H9 (cell line): ENCODE data around the gene ECHDC3. TPM values are rescaled to one million over a fixed set of nuclear protein-coding genes. Genes with fewer than 3 reads are reported as not detected.

Source experiments
- DNase-seq: peaks from one replicate; pipeline ENCODE4 v3.0.0-alpha.2; 2017
- H2AFZ ChIP-seq: one replicate; pipeline ENCODE4 v1.6.1; 2013; ENCODE audit warnings: mild to moderate bottlenecking, low read length, control low read depth, moderate library complexity
- H2AK5ac ChIP-seq: 2 replicates; pipeline ENCODE4 v1.6.1; 2013; ENCODE audit warnings: low read length, control low read depth, mixed read lengths; ENCODE audit not compliant: insufficient read length
- H2BK120ac ChIP-seq: one replicate; pipeline ENCODE4 v1.6.1; 2013; ENCODE audit warnings: low read depth, mild to moderate bottlenecking, low read length, control low read depth, inconsistent platforms; ENCODE audit not compliant: poor library complexity, severe bottlenecking
- H2BK12ac ChIP-seq: 2 replicates; pipeline ENCODE4 v1.6.1; 2013; ENCODE audit warnings: low read length, control low read depth, mixed read lengths, low read depth; ENCODE audit not compliant: insufficient read length
- H2BK15ac ChIP-seq: 2 replicates; pipeline ENCODE4 v1.6.1; 2013; ENCODE audit warnings: low read depth, low read length, control low read depth
- H2BK20ac ChIP-seq: one replicate; pipeline ENCODE4 v1.6.1; 2013; ENCODE audit warnings: low read depth, mild to moderate bottlenecking, low read length, control low read depth, inconsistent platforms; ENCODE audit not compliant: poor library complexity, severe bottlenecking
- H2BK5ac ChIP-seq: 2 replicates; pipeline ENCODE4 v1.6.1; 2013; ENCODE audit warnings: low read length, control low read depth, mixed read lengths; ENCODE audit not compliant: insufficient read length
- H3K14ac ChIP-seq: 2 replicates; pipeline ENCODE4 v1.6.1; 2013; ENCODE audit warnings: low read length, control low read depth; ENCODE audit not compliant: insufficient read depth
- H3K18ac ChIP-seq: 2 replicates; pipeline ENCODE4 v1.6.1; 2013; ENCODE audit warnings: low read depth, mild to moderate bottlenecking, mixed read lengths, low read length, control low read depth; ENCODE audit not compliant: insufficient read length
- H3K23ac ChIP-seq: 2 replicates; pipeline ENCODE4 v1.6.1; 2013; ENCODE audit warnings: low read length, control low read depth, mixed read lengths, low read depth; ENCODE audit not compliant: insufficient read length
- H3K23me2 ChIP-seq: 2 replicates; pipeline ENCODE4 v1.6.1; 2013; ENCODE audit warnings: low read depth, mild to moderate bottlenecking, mixed read lengths, low read length, control low read depth; ENCODE audit not compliant: insufficient read length, poor library complexity, severe bottlenecking
- H3K27ac ChIP-seq: 2 replicates; pipeline ENCODE4 v1.5.1; 2013; ENCODE audit warnings: low read length, control low read depth, mixed read lengths, low read depth; ENCODE audit not compliant: insufficient read length
- H3K27me3 ChIP-seq: 2 replicates; pipeline ENCODE4 v1.6.1; 2013; ENCODE audit warnings: low read length, control low read depth, inconsistent platforms; ENCODE audit not compliant: insufficient read depth
- H3K4ac ChIP-seq: 2 replicates; pipeline ENCODE4 v1.6.1; 2013; ENCODE audit warnings: low read depth, mild to moderate bottlenecking, control low read depth, inconsistent platforms, low read length, moderate library complexity
- H3K4me1 ChIP-seq: 2 replicates; pipeline ENCODE4 v1.6.1; 2013; ENCODE audit warnings: low read length, control low read depth, inconsistent platforms; ENCODE audit not compliant: insufficient read depth
- H3K4me2 ChIP-seq: 2 replicates; pipeline ENCODE4 v1.6.1; 2013; ENCODE audit warnings: low read length, control low read depth, mixed read lengths; ENCODE audit not compliant: insufficient read length, insufficient read depth
- H3K56ac ChIP-seq: 2 replicates; pipeline ENCODE4 v1.6.1; 2013; ENCODE audit warnings: low read depth, mild to moderate bottlenecking, mixed read lengths, low read length, control low read depth; ENCODE audit not compliant: insufficient read length
- H3K79me1 ChIP-seq: 2 replicates; pipeline ENCODE4 v1.6.1; 2013; ENCODE audit warnings: low read depth, mild to moderate bottlenecking, moderate library complexity, low read length, control low read depth, inconsistent platforms; ENCODE audit not compliant: insufficient read depth, poor library complexity, severe bottlenecking
- H3K79me2 ChIP-seq: 2 replicates; pipeline ENCODE4 v1.6.1; 2013; ENCODE audit warnings: low read length, control low read depth, inconsistent platforms; ENCODE audit not compliant: insufficient read depth
- H3K9ac ChIP-seq: 2 replicates; pipeline ENCODE4 v1.6.1; 2013; ENCODE audit warnings: low read length, control low read depth, mixed read lengths; ENCODE audit not compliant: insufficient read length; ENCODE audit errors: extremely low read depth
- H3K9me3 ChIP-seq: one replicate; pipeline ENCODE4 v1.6.1; 2013; ENCODE audit warnings: low read depth, low read length, inconsistent platforms; ENCODE audit not compliant: control insufficient read depth
- H3T11ph ChIP-seq: one replicate; pipeline ENCODE4 v1.6.1; 2013; ENCODE audit warnings: mild to moderate bottlenecking, low read length, control low read depth, inconsistent platforms
- H4K20me1 ChIP-seq: one replicate; pipeline ENCODE4 v1.6.1; 2013; ENCODE audit not compliant: control insufficient read depth, insufficient read length, insufficient read depth
- H4K5ac ChIP-seq: 2 replicates; pipeline ENCODE4 v1.6.1; 2013; ENCODE audit warnings: low read depth, mild to moderate bottlenecking, mixed read lengths, low read length, control low read depth; ENCODE audit not compliant: insufficient read length
- H4K8ac ChIP-seq: replicated peaks from 2 replicates; pipeline ENCODE4 v1.6.1; 2013; ENCODE audit warnings: low read length, control low read depth, mixed read lengths, low read depth; ENCODE audit not compliant: insufficient read length
- H4K91ac ChIP-seq: 2 replicates; pipeline ENCODE4 v1.6.1; 2013; ENCODE audit warnings: low read depth, mild to moderate bottlenecking, moderate library complexity, mixed read lengths, low read length, control low read depth; ENCODE audit not compliant: insufficient read length
- H3K27ac Mint-ChIP-seq, 3 experiments: 2 replicates in 2 of 3; 3 replicates in 1 of 3; pipeline ENCODE4 v1.8.0; 2020 to 2021; ENCODE audit warnings: mixed read lengths in 3 of 3, mild to moderate bottlenecking in 1 of 3, moderate library complexity in 1 of 3
- H3K27me3 Mint-ChIP-seq: 2 replicates; pipeline ENCODE4 v1.8.0; 2021; ENCODE audit warnings: low read depth, mild to moderate bottlenecking, moderate library complexity, mixed read lengths
- H3K36me3 Mint-ChIP-seq, 3 experiments: 2 replicates in 2 of 3; 3 replicates in 1 of 3; pipeline ENCODE4 v1.8.0; 2020 to 2021; ENCODE audit warnings: low read depth in 3 of 3, mixed read lengths in 3 of 3; ENCODE audit not compliant: insufficient read depth in 1 of 3
- H3K4me1 Mint-ChIP-seq, 2 experiments: 2 replicates each; pipeline ENCODE4 v1.8.0; 2020; ENCODE audit warnings: mixed read lengths in 2 of 2
- H3K4me3 Mint-ChIP-seq, 2 experiments: 2 replicates in 1 of 2; 3 replicates in 1 of 2; pipeline ENCODE4 v1.8.0; 2020 to 2021; ENCODE audit warnings: mild to moderate bottlenecking in 2 of 2, mixed read lengths in 2 of 2, moderate library complexity in 1 of 2
- H3K9me3 Mint-ChIP-seq, 2 experiments: 2 replicates in 1 of 2; 3 replicates in 1 of 2; pipeline ENCODE4 v1.8.0; 2020; ENCODE audit warnings: mild to moderate bottlenecking in 2 of 2, mixed read lengths in 2 of 2, moderate library complexity in 1 of 2
- CTCF ChIP-seq: fragments of 200-600 bp; sonication (generic); conservative IDR thresholded peaks from 3 replicates; pipeline ENCODE4 v1.8.0; 2021; ENCODE audit warnings: antibody characterized with exemption, mild to moderate bottlenecking
- WGBS: extraction: QIAGEN DNeasy Blood & Tissue Kit; methylation state at CpG from one replicate; pipeline ENCODE4 v1.1.7; 2013; ENCODE audit warnings: missing lambda C conversion rate, low lambda C conversion rate, mixed read lengths; ENCODE audit not compliant: insufficient read length; ENCODE audit errors: extremely low coverage; 5-methylcytosine and 5-hydroxymethylcytosine counted together
- total RNA-seq: library from RNA; stranded (reverse); gene quantifications from 2 replicates; pipeline ENCODE4 v1.2.1, GENCODE V29; 2021

Gene ECHDC3
- total RNA-seq, 1 experiment from 2014 or later, result 9.3 TPM

DNA sequence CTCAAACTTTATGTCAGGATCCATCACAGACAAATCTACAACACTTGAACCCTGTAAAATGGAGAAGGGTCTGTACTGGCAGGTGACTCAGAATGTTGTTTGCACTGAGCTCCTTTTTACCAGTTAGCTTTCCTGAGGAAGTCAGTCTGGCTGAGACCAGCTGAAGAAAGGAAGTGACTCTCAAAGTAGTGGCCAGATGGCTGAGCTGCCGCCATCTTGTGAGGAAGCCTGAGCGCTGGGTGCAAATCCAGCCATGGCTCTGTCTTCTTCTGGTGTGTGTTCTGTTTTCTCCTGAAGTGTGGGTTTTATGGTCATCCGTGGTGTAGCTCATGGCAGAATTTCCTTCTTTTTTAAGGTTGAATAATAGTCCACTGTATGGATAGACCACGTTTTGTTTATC, 25.5 kb upstream of the ECHDC3 start:
- WGBS, result no CpG with 5 or more reads among the region's 4 CpGs
- no peak overlapping the region for H2BK120ac ChIP-seq
- no peak overlapping the region for H3K14ac ChIP-seq
- no peaks in the 10 kb centered on the region for H3K4me1 ChIP-seq
- no peaks in the 10 kb centered on the region; the same call in 1 of the 2 replicates for H3K27me3 Mint-ChIP-seq
- no peak overlapping the region for H3K56ac ChIP-seq
- H3K36me3 Mint-ChIP-seq, result peaks cover 0 to 3% (median 0%) of the 10 kb centered on the region in 3 experiments; a peak in 1 of 7 replicates
- H4K91ac ChIP-seq, result no peak overlapping the region
- H3K79me2 ChIP-seq, result no peaks in the 10 kb centered on the region
- no peak overlapping the region for H2BK20ac ChIP-seq
- H3K23ac ChIP-seq, result no peak overlapping the region
- H2BK12ac ChIP-seq, result no peak overlapping the region
- H3K79me1 ChIP-seq, result no peaks in the 10 kb centered on the region
- H3K4me3 Mint-ChIP-seq, result no peak overlapping the region
- H3K4me1 Mint-ChIP-seq, result peaks cover 3 to 7% of the 10 kb centered on the region in 2 experiments; a peak in 1 of 4 replicates
- no peaks in the 10 kb centered on the region for H3K27me3 ChIP-seq
- H2AK5ac ChIP-seq, result no peak overlapping the region
- no peaks in the 10 kb centered on the region for H3K23me2 ChIP-seq
- H2AFZ ChIP-seq, result no peak overlapping the region
- H3K27ac Mint-ChIP-seq, result no peak overlapping the region
- peaks cover 3 to 6% of the 10 kb centered on the region in 2 experiments for H3K9me3 Mint-ChIP-seq
- no peaks in the 10 kb centered on the region for H3K9me3 ChIP-seq
- no peak overlapping the region for H2BK15ac ChIP-seq
- H3T11ph ChIP-seq, result no peak overlapping the region
- H3K9ac ChIP-seq, result no peak overlapping the region
- H3K4me2 ChIP-seq, result no peak overlapping the region
- H4K8ac ChIP-seq, result no peak overlapping the region
- no peaks in the 10 kb centered on the region for H4K20me1 ChIP-seq
- TF ChIP-seq CTCF, result no peak
- no peak overlapping the region for H3K18ac ChIP-seq
- H3K27ac ChIP-seq, result no peak overlapping the region
- no peak overlapping the region for H4K5ac ChIP-seq
- no peak overlapping the region for H3K4ac ChIP-seq
- DNase-seq, result no peak
- H2BK5ac ChIP-seq, result no peak overlapping the region
